Neural progenitor cell (in vitro differentiated cells): ENCODE data around the gene FUT7. TPM values are rescaled to one million over a fixed set of nuclear protein-coding genes. Genes with fewer than 3 reads are reported as not detected.

Experiments used
- DNase-seq: peaks from one replicate; pipeline ENCODE4 v3.0.0-alpha.2; 2016; ENCODE audit warnings: low spot score
- H2AFZ ChIP-seq: fragments of 200-600 bp; sonication (generic); replicated peaks from 2 replicates; pipeline ENCODE4 v1.6.1; 2016; ENCODE audit warnings: antibody characterized with exemption
- H3F3A ChIP-seq: fragments of 200-600 bp; sonication (generic); 2 replicates; pipeline ENCODE4 v1.6.1; 2016; ENCODE audit warnings: antibody characterized with exemption, low read depth
- H3K27ac ChIP-seq: fragments of 200-600 bp; sonication (generic); 2 replicates; pipeline ENCODE4 v1.5.1; 2016; ENCODE audit warnings: mild to moderate bottlenecking
- H3K27me3 ChIP-seq: fragments of 200-600 bp; sonication (generic); 2 replicates; pipeline ENCODE4 v1.6.1; 2016; ENCODE audit warnings: mild to moderate bottlenecking, moderate library complexity
- H3K36me3 ChIP-seq: fragments of 200-600 bp; sonication (generic); 2 replicates; pipeline ENCODE4 v1.5.1; 2016
- H3K4me1 ChIP-seq: fragments of 200-600 bp; sonication (generic); 2 replicates; pipeline ENCODE4 v1.6.1; 2016; ENCODE audit warnings: mixed run types
- H3K4me2 ChIP-seq: fragments of 200-600 bp; sonication (generic); 2 replicates; pipeline ENCODE4 v1.6.1; 2016
- H3K4me3 ChIP-seq: fragments of 200-600 bp; sonication (generic); 2 replicates; pipeline ENCODE4 v1.5.1; 2016
- H3K79me2 ChIP-seq: fragments of 200-600 bp; sonication (generic); 2 replicates; pipeline ENCODE4 v1.6.1; 2016; ENCODE audit warnings: low read depth
- H3K9ac ChIP-seq: fragments of 200-600 bp; sonication (generic); 2 replicates; pipeline ENCODE4 v1.6.1; 2016
- H3K9me3 ChIP-seq: fragments of 200-600 bp; sonication (generic); 2 replicates; pipeline ENCODE4 v1.5.1; 2016; ENCODE audit warnings: low read depth
- H4K20me1 ChIP-seq: fragments of 200-600 bp; sonication (generic); 2 replicates; pipeline ENCODE4 v1.6.1; 2016; ENCODE audit warnings: low read depth
- H3K27ac Mint-ChIP-seq: 3 replicates; pipeline ENCODE4 v1.8.0; 2021; ENCODE audit warnings: mixed read lengths
- H3K27me3 Mint-ChIP-seq: 2 replicates; pipeline ENCODE4 v1.8.0; 2022; ENCODE audit warnings: low read depth, mild to moderate bottlenecking, inconsistent platforms, moderate library complexity, mixed read lengths; ENCODE audit not compliant: insufficient read depth
- H3K36me3 Mint-ChIP-seq: 3 replicates; pipeline ENCODE4 v1.8.0; 2021; ENCODE audit warnings: mixed read lengths
- H3K4me1 Mint-ChIP-seq: 3 replicates; pipeline ENCODE4 v1.8.0; 2021; ENCODE audit warnings: mixed read lengths
- H3K4me3 Mint-ChIP-seq: 3 replicates; pipeline ENCODE4 v1.8.0; 2021; ENCODE audit warnings: mild to moderate bottlenecking, moderate library complexity, mixed read lengths
- H3K9me3 Mint-ChIP-seq: 3 replicates; pipeline ENCODE4 v1.8.0; 2020; ENCODE audit warnings: mixed read lengths
- EZH2 ChIP-seq: fragments of 200-600 bp; sonication (generic); IDR thresholded peaks from 2 replicates; pipeline ENCODE4 v1.6.1; 2017; ENCODE audit warnings: antibody characterized with exemption, mild to moderate bottlenecking, moderate library complexity
- EZH2phosphoT487 ChIP-seq: fragments of 200-600 bp; sonication (generic); IDR thresholded peaks from 2 replicates; pipeline ENCODE4 v1.6.1; 2017; ENCODE audit warnings: antibody characterized with exemption
- total RNA-seq: library from RNA; depleted of rRNA; stranded (reverse); fragments of >200 nt; gene quantifications from 2 replicates; pipeline ENCODE4 v1.2.3, GENCODE V29; 2015; ENCODE audit warnings: low replicate concordance
- TF ChIP-seq, protein P1 (sequence below): fragments of 200-600 bp; sonication (generic); IDR thresholded peaks from 2 replicates; pipeline ENCODE4 v1.5.1; 2017; ENCODE audit warnings: antibody characterized with exemption, mild to moderate bottlenecking

FUT7 gene
- total RNA-seq, 1 donor from 2014 or later: not detected

DNA sequence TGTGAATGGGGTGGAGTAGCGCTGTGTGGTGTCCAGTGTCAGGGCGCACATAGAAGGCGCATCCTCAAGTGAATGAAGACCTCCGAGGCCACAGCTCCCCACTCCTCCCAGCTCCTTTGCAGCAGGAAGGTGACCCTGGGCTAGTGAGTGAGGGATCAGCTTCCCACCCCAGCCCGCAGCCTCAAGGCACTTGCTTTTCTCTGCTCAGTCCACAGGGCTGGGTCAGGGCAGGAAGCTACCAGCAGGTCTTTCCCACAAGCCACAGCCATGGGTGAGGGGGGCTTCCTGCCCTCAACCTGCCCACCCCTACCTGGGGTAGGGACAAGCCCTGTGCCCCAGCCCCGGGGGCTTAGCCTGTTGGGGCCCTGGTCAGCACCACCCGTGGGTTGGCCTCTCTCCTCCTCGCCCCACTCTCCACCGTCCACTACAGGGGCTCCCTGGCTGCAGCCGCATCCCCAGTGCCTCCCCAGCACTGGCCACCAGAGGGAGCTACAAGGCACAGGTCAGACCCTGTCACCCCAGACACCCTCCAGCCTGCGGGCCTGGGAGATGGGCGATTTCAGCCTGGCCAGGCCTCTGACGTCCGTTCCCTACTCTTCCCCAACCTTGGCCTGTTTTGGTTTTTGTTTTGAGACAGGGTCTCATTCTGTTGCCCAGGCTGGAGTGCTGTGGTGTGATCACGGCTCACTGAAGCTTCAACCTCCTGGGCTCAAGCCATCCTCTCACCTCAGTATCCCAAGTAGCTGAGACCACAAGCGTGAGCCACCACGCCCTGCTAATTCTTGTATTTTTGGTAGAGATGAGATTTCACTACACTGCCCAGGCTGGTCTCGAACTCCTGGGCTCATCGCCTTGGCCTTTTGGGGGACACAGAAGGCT, 2.6 kb downstream of the FUT7 start:
- Mint-ChIP-seq H3K4me1 (peaks cover 12% of the 10 kb centered on the region), H3K36me3 (no peaks in the 10 kb centered on the region), H3K9me3 (no peaks in the 10 kb centered on the region), H3K4me3 (peak overlapping the region; percentile 82), H3K27me3 (no peaks in the 10 kb centered on the region), H3K27ac (peak overlapping the region; percentile 42)
- Histone ChIP-seq H3K4me1 (peaks cover 13% of the 10 kb centered on the region), H3K9ac (no peak overlapping the region), H3K36me3 (no peaks in the 10 kb centered on the region), H3F3A (peaks cover 24% of the 10 kb centered on the region), H3K4me3 (peak overlapping the region; percentile 80), H4K20me1 (peaks cover 5% of the 10 kb centered on the region), H3K79me2 (no peaks in the 10 kb centered on the region), H3K4me2 (peak overlapping the region; percentile 94), H3K27ac (no peak overlapping the region), H3K9me3 (no peaks in the 10 kb centered on the region), H3K27me3 (peaks cover 24% of the 10 kb centered on the region), H2AFZ (no peak overlapping the region)
- peak; percentile 86 for DNase-seq
- TF ChIP-seq EZH2: no peak
- TF ChIP-seq, protein P1, sequence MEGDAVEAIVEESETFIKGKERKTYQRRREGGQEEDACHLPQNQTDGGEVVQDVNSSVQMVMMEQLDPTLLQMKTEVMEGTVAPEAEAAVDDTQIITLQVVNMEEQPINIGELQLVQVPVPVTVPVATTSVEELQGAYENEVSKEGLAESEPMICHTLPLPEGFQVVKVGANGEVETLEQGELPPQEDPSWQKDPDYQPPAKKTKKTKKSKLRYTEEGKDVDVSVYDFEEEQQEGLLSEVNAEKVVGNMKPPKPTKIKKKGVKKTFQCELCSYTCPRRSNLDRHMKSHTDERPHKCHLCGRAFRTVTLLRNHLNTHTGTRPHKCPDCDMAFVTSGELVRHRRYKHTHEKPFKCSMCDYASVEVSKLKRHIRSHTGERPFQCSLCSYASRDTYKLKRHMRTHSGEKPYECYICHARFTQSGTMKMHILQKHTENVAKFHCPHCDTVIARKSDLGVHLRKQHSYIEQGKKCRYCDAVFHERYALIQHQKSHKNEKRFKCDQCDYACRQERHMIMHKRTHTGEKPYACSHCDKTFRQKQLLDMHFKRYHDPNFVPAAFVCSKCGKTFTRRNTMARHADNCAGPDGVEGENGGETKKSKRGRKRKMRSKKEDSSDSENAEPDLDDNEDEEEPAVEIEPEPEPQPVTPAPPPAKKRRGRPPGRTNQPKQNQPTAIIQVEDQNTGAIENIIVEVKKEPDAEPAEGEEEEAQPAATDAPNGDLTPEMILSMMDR: peak; percentile 94
- peak; percentile 16 for TF ChIP-seq EZH2phosphoT487

DNA sequence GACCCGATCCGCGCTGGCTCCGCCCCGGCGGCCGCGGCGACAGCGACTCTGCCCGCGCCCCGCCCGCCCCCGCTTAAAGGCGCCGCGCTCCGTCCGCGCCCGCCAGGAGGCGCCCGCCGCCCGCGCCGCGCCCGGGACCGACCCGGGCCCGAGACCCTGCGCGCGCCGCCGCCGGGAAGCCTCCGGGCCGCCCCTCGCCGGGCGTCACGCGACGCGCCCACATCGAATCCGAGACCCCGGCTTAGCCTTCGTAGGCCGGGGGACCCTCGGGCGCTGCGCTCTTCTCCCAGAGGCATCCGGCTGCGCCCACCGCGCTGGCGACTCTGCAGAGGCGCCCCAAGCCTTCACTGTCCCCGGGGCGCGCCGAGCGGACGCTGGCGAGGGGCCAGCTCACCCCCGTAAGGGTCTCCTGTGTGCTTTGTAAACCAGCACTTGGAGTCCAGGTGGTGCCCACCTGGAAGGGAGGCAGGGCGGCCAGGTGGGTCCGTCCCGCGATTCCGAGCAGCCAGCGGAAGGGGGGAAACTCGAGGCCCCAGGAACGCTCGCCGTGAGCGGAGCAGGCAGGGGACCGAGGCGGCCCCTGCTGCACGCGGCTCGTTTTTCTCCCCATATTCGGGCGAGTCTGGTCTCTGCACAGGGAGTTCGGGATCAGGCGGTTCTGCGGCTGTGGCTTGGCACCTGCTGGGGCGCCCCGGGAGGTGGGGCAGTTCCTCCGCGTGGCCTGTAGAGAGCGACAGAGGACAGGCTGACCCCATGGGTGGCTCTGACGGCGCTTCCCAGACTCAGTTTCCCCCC, 3.4 kb downstream of the FUT7 start:
- H3K4me3 ChIP-seq: peak overlapping the region; percentile 80
- H3K36me3 ChIP-seq: no peaks in the 10 kb centered on the region
- H3K36me3 Mint-ChIP-seq: no peaks in the 10 kb centered on the region
- H3K9me3 ChIP-seq: no peaks in the 10 kb centered on the region
- no peaks in the 10 kb centered on the region for H3K9me3 Mint-ChIP-seq
- no peaks in the 10 kb centered on the region for H3K27me3 Mint-ChIP-seq
- peak; percentile 33 for TF ChIP-seq EZH2
- peak; percentile 52 for TF ChIP-seq EZH2phosphoT487
- TF ChIP-seq, protein P1: no peak
- peaks cover 18% of the 10 kb centered on the region for H3K4me1 ChIP-seq
- peaks cover 24% of the 10 kb centered on the region for H3F3A ChIP-seq
- no peak overlapping the region for H3K9ac ChIP-seq
- H2AFZ ChIP-seq: peak overlapping the region; percentile 99
- H3K4me1 Mint-ChIP-seq: peaks cover 12% of the 10 kb centered on the region
- DNase-seq: peak; percentile 95
- H3K27ac ChIP-seq: no peak overlapping the region
- H3K79me2 ChIP-seq: no peaks in the 10 kb centered on the region
- H4K20me1 ChIP-seq: peaks cover 5% of the 10 kb centered on the region
- peak overlapping the region; percentile 94 for H3K4me2 ChIP-seq
- peaks cover 24% of the 10 kb centered on the region for H3K27me3 ChIP-seq
- H3K27ac Mint-ChIP-seq: no peak overlapping the region
- peak overlapping the region; percentile 82 for H3K4me3 Mint-ChIP-seq

DNA sequence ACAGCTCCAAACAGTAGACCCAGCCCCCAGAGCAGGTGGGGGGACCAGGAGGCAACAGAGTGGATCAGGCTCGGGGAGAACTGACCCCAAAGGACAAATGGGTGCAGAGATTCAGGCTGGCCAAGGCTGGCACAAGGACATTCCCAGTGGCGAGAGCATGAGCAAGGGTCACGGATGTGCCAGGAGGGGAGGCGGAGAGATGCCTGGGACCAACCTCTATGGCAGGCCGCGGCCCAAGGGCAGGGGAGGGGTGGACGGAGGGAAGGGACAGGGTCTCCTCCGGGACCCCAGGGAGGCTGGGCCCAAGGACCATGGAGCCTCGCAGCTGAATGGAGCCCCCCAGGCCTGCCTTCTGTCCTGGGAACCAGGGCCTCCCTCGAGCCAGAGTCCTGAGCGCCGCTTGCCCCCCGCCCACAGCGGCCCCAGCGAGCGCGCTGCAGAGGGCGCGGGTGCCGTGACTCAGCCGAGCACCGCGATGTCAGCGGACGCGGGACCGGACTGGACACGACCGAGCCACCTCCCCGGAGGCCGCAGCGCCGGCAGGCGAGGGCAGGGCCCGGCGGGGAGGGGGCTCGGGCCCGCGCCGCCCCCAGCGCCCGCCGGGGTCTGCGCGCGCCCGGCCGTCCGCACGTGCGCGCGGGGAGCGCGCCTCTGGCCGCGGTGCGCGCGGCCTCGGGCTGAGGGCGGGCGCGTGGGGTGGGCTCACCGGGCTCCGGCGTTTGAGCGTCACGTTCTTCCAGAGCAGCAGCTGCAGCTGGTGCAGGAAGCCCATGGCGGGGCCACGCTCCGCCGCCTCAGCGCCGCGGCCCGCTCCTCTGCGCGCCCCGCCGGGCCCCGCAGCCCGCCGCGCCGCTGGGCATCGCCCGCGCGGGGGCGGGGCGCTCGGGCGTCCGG, 4.3 kb downstream of the FUT7 start, which contains the start of gene ABCA2:
Gene ABCA2, minus strand, starts transcription at position 869 of the 894 bp plus-strand sequence. Its CDS starts 97 bp downstream, at position 772.
- Histone ChIP-seq H3K27me3 (peaks cover 24% of the 10 kb centered on the region), H3K4me2 (peak within 1 kb of the TSS; percentile 99), H3K79me2 (no peaks in the 10 kb centered on the region), H3K9me3 (no peaks in the 10 kb centered on the region), H3K9ac (no peak within 1 kb of the TSS), H4K20me1 (peaks cover 13% of the 10 kb centered on the region), H3K4me3 (peak within 1 kb of the TSS; percentile 80), H3K4me1 (peaks cover 24% of the 10 kb centered on the region), H3F3A (peaks cover 30% of the 10 kb centered on the region), H2AFZ (peak within 1 kb of the TSS; percentile 99), H3K27ac (no peak within 1 kb of the TSS), H3K36me3 (no peaks in the 10 kb centered on the region)
- Mint-ChIP-seq H3K36me3 (no peaks in the 10 kb centered on the region), H3K4me1 (peaks cover 12% of the 10 kb centered on the region), H3K4me3 (peak within 1 kb of the TSS; percentile 91), H3K27ac (no peak within 1 kb of the TSS), H3K27me3 (peaks cover 3% of the 10 kb centered on the region), H3K9me3 (no peaks in the 10 kb centered on the region)
- DNase-seq: peak; percentile 70
- TF ChIP-seq EZH2phosphoT487 (no peak), EZH2 (no peak)
- TF ChIP-seq, protein P1: no peak
